A549 treated with Mapracorat at 1 μM for 4 hours (cell line): ENCODE data around the gene IER2. TPM values are rescaled to one million over a fixed set of nuclear protein-coding genes. Genes with fewer than 3 reads are reported as not detected.

ENCODE experiments used
- total RNA-seq: library from RNA; stranded (reverse); fragments of 200-300 nt; extraction: Qiagen RNA extraction; gene quantifications from 5 replicates; pipeline ENCODE4 v1.2.3, GENCODE V29; 2022

Gene IER2, protein sequence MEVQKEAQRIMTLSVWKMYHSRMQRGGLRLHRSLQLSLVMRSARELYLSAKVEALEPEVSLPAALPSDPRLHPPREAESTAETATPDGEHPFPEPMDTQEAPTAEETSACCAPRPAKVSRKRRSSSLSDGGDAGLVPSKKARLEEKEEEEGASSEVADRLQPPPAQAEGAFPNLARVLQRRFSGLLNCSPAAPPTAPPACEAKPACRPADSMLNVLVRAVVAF
- total RNA-seq, result 34.7 to 53.7 TPM (median 48.5 TPM) in 5 replicates

DNA sequence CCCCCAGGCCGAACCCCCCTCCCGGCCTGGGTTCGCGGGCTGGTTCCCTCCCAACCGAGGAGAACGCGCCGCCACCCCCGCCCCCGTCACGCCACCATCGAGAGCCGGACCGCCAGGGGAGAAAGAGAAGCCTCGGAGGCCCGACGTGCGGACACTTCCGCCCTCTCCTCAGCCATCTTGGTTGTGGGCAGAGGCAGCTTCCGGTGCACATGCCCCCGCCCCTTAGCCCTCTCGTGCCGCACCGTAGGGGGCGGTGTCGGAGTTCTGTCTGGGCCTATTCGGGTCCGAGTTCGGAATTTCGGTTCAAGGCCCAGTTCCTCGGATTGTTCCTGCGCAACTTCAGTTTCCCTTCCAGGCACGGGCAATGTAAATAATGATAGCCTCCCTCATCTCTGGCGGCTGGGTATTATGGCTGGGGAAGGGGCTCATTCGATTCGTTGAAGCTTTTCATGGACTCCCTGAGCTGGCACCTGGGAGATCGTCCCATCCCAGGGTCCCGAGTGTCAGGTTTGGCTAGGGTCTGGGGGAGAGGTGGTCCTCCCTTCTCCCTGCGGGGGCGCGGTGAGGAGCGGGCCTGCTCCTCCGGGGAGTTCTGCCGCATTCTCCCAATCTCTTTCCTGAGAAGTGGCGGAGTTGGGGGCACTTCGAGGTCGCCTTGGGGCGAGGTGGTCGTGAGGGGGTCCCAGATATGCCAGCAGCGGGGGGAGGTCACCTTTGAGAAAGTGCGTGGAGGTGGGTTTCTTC, at the start of gene IER2, which contains the start of gene STX10:
Gene IER2 (plus strand): TSS at position 225 of the 744 bp plus-strand sequence. CDS start 2,776 bp downstream, outside the sequence.
Gene STX10 (minus strand): TSS at position 189 of the 744 bp plus-strand sequence. CDS start 202 bp downstream, outside the sequence.

DNA sequence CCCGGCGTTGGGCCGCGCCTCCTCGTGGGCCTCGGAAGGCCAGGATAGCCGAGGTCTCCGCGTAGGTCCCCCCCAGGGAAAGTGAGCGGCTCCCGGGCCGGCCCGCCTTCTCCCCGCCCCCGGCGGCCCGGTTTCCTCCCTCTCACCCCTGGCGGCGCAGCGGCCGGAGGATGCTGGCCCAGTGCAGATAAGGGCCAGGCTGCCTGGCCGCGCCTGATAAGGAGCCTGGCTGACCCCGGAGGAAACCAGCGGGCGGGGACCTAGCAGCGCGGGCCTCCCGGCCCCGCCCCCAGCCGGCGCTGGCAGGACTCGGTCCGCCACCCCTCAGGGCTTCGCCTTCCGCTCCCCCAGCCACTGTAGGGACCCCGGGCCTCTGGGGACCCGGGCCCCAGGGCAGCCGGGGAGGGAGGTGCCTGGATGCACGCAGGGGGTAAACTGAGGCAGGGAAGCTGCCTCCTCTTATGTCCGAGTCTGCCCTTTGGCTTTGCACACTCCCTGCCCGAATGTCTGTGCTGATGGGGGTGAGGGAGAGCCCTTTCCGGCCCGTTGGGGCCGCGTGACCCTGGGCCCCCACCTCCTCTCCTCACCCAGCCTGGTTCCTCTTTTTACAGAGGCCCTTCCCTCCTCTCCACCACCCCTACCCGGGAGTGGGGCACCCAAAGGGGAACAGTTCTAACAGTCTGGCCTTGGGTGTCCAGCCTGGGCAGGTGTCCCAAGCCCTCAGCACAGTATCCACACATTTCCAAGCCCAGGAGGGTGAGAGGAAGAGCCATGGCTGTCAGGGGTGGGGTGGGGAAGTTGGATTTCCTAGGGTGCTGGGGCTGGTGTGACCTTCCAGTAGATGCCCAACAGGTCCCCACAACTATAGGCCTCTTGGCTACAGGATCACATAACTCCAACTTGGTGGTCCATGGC, 47.3 kb upstream of the IER2 start, which contains the start of gene LYL1:
Gene LYL1 (minus strand): TSS at position 193 of the 915 bp plus-strand sequence. CDS start 1,687 bp downstream, outside the sequence.

DNA sequence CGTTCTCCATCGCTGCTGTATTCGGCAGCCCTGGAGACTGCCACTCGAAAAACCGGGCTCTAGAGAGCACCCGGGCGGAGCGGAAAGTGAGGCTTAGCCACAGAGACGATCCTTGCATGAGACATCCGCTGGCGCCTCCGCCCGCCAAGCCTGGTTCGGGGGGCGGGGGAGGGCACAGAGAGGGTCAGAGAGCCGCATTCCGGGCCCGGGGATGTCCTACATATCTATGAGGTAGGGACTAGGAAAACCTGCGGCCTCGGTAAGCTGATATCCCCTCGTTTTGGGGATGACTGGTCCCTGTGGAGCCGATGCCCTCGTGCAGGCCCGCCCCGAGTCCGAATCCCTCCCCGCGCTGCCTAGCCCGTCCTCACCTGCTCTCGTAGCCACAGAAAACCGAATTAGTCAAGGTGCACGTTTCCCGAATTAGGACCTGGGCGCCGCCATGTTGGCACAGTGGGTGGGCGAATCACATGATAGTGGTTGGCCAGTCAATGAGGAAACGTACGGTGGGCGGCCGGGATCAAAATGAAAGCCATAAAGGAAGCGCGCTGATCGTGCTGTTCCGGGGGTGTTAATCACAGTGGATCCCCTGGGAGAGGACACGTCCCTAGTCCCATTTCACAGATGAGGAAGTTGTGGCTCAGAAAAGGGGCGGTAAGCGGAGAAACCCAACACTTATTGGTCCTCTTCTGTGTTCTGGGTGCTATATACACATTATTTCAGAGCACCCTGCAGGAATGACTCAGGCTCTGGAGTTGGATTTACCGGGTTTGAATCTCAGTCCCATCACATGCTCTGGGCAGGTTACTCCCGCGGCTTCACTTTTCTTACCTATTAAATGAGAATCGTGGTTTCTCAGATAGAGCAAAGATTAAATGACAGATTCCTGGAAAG, 33.7 kb upstream of the IER2 start, which contains the start of gene TRMT1:
Gene TRMT1 (minus strand): TSS at position 459 of the 894 bp plus-strand sequence. CDS start 341 bp downstream, at position 118.

DNA sequence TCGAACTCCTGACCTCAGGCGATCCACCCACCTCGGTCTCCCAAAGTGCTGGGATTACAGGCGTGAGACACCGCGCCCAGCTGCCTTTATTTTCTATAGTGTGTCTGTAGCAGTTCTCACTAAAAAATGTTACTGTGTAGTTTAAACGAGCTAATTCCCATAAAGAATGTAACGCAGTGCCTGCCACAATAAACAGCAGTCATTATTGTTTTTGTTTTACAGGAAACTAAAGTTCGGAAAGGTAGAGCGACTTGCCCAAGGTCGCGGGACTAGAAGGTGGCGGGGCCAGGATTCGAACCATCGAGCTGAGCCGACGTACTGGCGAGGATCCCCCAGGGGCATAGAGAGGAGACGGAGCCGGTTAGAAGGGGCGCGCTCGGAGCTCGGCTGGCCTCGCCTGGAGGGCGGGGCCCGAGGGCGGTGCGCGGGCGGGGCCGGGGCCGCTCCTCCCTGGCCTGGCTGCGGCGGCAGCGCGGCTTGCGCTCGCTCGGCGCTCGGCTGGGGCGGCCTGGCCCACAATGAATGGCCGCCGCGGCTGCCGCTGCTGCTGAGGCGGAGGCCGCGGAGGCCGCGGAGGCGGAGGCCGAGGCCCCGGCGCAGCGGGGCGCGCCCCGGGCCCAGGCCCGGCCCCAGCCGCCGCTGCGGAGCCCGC, 32.3 kb upstream of the IER2 start, which contains the start of gene NACC1:
Gene NACC1 (plus strand): TSS at position 493 of the 652 bp plus-strand sequence. CDS start 16,944 bp downstream, outside the sequence.

Other genes with a start within 250 kb of the IER2 start
- gene SYCE2, start 231.1 kb upstream of the IER2 start, total RNA-seq, result 0.42 to 0.75 TPM (median 0.58 TPM) in 5 replicates
- 59.9 to 78.1 TPM (median 68.9 TPM) in 5 replicates for gene FARSA, start 216.7 kb upstream of the IER2 start, total RNA-seq
- 493 to 527 TPM (median 508 TPM) in 5 replicates for gene CALR, start 211.8 kb upstream of the IER2 start, total RNA-seq
- gene RAD23A, start 204.5 kb upstream of the IER2 start, total RNA-seq, result 69.3 to 81.9 TPM (median 80.5 TPM) in 5 replicates
- gene GADD45GIP1, start 193.2 kb upstream of the IER2 start, total RNA-seq, result 31.0 to 58.2 TPM (median 54.0 TPM) in 5 replicates
- gene DAND5, start 180.8 kb upstream of the IER2 start, total RNA-seq, result 0.09 to 0.12 TPM in 2 of 5 replicates, not detected in the others
- gene NFIX, start 154.9 kb upstream of the IER2 start, total RNA-seq, result 2.5 to 4.3 TPM (median 3.8 TPM) in 5 replicates
- gene LYL1, start 47.6 kb upstream of the IER2 start, total RNA-seq, result 0.42 to 1.3 TPM (median 0.85 TPM) in 5 replicates
- 33.9 to 40.4 TPM (median 38.2 TPM) in 5 replicates for gene TRMT1, start 33.7 kb upstream of the IER2 start, total RNA-seq
- gene NACC1, start 32.1 kb upstream of the IER2 start, total RNA-seq, result 29.8 to 44.8 TPM (median 38.0 TPM) in 5 replicates
- 40.3 to 60.2 TPM (median 56.1 TPM) in 5 replicates for gene STX10, start within 50 bp of the IER2 start, total RNA-seq